B cell (primary cell): ENCODE results near the gene MRPL53. TPM values are rescaled to one million over a fixed set of nuclear protein-coding genes. Genes with fewer than 3 reads are reported as not detected.
A peak's percentile ranks its signal among the peaks of the same experiment; 100 is the strongest.

Source experiments
- ATAC-seq: fragments of 200-7000 bp; cut with Tn5 transposase; one replicate; pipeline ENCODE4 v1.10.0; 2021; ENCODE audit warnings: low read depth, mild to moderate bottlenecking, moderate number of reproducible peaks, moderate library complexity
- CTCF ChIA-PET: fragments of 350-600 bp; sonication (Branson Sonifier 250); formaldehyde crosslinking; loops from one replicate; lab custom pipeline; 2021; ENCODE audit warnings: antibody characterized with exemption, inconsistent platforms; lab: Charles Lee
- POLR2A ChIA-PET: fragments of 350-600 bp; sonication (Branson Sonifier 250); formaldehyde crosslinking; loops from one replicate; lab custom pipeline; 2021; ENCODE audit warnings: antibody characterized with exemption; lab: Charles Lee
- DNase-seq: peaks from one replicate; pipeline ENCODE4 v3.0.0; 2013
- H2AFZ ChIP-seq: 2 replicates; pipeline ENCODE4 v1.6.1; 2012; ENCODE audit warnings: mild to moderate bottlenecking, low read depth, low read length; ENCODE audit not compliant: insufficient read depth, poor library complexity, severe bottlenecking
- H3K27ac ChIP-seq, 2 donors: 1 replicate in 1 of 2; 2 replicates in 1 of 2; pipeline ENCODE4 v1.5.1; 2012 to 2013; ENCODE audit warnings: low read length in 2 of 2, mild to moderate bottlenecking in 2 of 2, moderate library complexity in 1 of 2
- H3K27me3 ChIP-seq, 4 experiments: fragments of 200-600 bp in 1 of 4; sonication (generic) in 1 of 4; replicated peaks in 1 of 4; 1 replicate in 2 of 4; 2 replicates in 2 of 4; pipeline versions ENCODE4 v1.6.1 to v1.7.0; 2013 to 2016; ENCODE audit warnings: low read length in 3 of 4, mild to moderate bottlenecking in 2 of 4, mixed read lengths in 1 of 4, moderate library complexity in 1 of 4; ENCODE audit not compliant: insufficient read depth in 4 of 4, control insufficient read depth in 3 of 4; ENCODE audit errors: control extremely low read depth in 1 of 4
- H3K36me3 ChIP-seq, 2 experiments: replicated peaks in 1 of 2; 1 replicate in 1 of 2; 2 replicates in 1 of 2; pipeline versions ENCODE4 v1.6.1 to v1.7.1; 2013; ENCODE audit warnings: low read length in 1 of 2; ENCODE audit not compliant: insufficient read depth in 2 of 2, control insufficient read depth in 1 of 2; ENCODE audit errors: control extremely low read depth in 1 of 2, extremely low read depth in 1 of 2
- H3K4me1 ChIP-seq, 2 donors: fragments of 200-600 bp in 1 of 2; sonication (generic) in 1 of 2; 1 replicate in 1 of 2; 2 replicates in 1 of 2; pipeline versions ENCODE4 v1.5.1 to v1.6.1; 2013 to 2017; ENCODE audit warnings: low read length in 2 of 2; ENCODE audit not compliant: control insufficient read depth in 2 of 2, insufficient read depth in 2 of 2
- H3K4me2 ChIP-seq: replicated peaks from 2 replicates; pipeline ENCODE3; 2012; ENCODE audit warnings: mild to moderate bottlenecking, low read depth, low read length; ENCODE audit not compliant: poor library complexity, severe bottlenecking
- H3K4me3 ChIP-seq, 5 experiments: fragments of 200-600 bp in 1 of 5; sonication (generic) in 1 of 5; 1 replicate in 3 of 5; 2 replicates in 2 of 5; pipeline versions ENCODE4 v1.5.1 to v1.7.0; 2011 to 2016; ENCODE audit warnings: low read length in 4 of 5, mild to moderate bottlenecking in 4 of 5, low read depth in 2 of 5, control low read depth in 1 of 5, moderate library complexity in 1 of 5; ENCODE audit not compliant: insufficient read depth in 1 of 5; ENCODE audit errors: control extremely low read depth in 1 of 5, extremely low read depth in 1 of 5
- H3K79me2 ChIP-seq: fragments of 200-600 bp; sonication (generic); one replicate; pipeline ENCODE4 v1.6.0; 2016; ENCODE audit warnings: low read length; ENCODE audit not compliant: control insufficient read depth, insufficient read depth
- H3K9ac ChIP-seq: fragments of 200-600 bp; sonication (generic); 2 replicates; pipeline ENCODE4 v1.6.1; 2017; ENCODE audit warnings: mild to moderate bottlenecking, low read length, moderate library complexity
- H3K9me3 ChIP-seq, 3 donors: one replicate each; pipeline versions ENCODE4 v1.6.1 to v1.7.1; 2013; ENCODE audit warnings: low read length in 2 of 3; ENCODE audit not compliant: control insufficient read depth in 2 of 3, insufficient read depth in 1 of 3; ENCODE audit errors: control extremely low read depth in 1 of 3
- H4K20me1 ChIP-seq: 2 replicates; pipeline ENCODE4 v1.6.0; 2012; ENCODE audit warnings: mild to moderate bottlenecking, low read length; ENCODE audit not compliant: insufficient read depth, control insufficient read depth, poor library complexity, severe bottlenecking
- H3K27ac Mint-ChIP-seq: one replicate; pipeline ENCODE4 v1.8.0; 2021; ENCODE audit warnings: mixed read lengths
- H3K27me3 Mint-ChIP-seq: one replicate; pipeline ENCODE4 v1.8.0; 2021; ENCODE audit warnings: mixed read lengths
- H3K4me1 Mint-ChIP-seq: one replicate; pipeline ENCODE4 v1.8.0; 2021; ENCODE audit warnings: mixed read lengths
- H3K4me3 Mint-ChIP-seq: one replicate; pipeline ENCODE4 v1.8.0; 2021; ENCODE audit warnings: mixed read lengths
- H3K9me3 Mint-ChIP-seq: one replicate; pipeline ENCODE4 v1.8.0; 2022; ENCODE audit warnings: mixed read lengths; ENCODE audit not compliant: insufficient read depth
- EZH2 ChIP-seq: IDR thresholded peaks from 2 replicates; pipeline ENCODE4 v1.6.1; 2012; ENCODE audit warnings: borderline replicate concordance, low read depth, mild to moderate bottlenecking, moderate library complexity, low read length; ENCODE audit not compliant: insufficient read depth, poor library complexity, severe bottlenecking
- WGBS: methylation state at CpG from one replicate; pipeline ENCODE4 v1.1.5; 2013; ENCODE audit warnings: missing lambda C conversion rate; ENCODE audit not compliant: insufficient coverage; 5-methylcytosine and 5-hydroxymethylcytosine counted together
- intact Hi-C: fragments of 100-400 bp; cut with micrococcal nuclease; formaldehyde crosslinking; loops from one replicate; pipeline ENCODE4 v1.10.0; 2022
- polyA plus RNA-seq: library from polyadenylated mRNA; depleted of rRNA; stranded (reverse); fragments of >200 nt; gene quantifications from 2 replicates; pipeline ENCODE4 v1.2.3, GENCODE V29; 2012
- total RNA-seq, 2 donors: library from RNA; stranded (reverse); fragments of 120-200 nt in 1 of 2; gene quantifications; 1 replicate in 1 of 2; 2 replicates in 1 of 2; pipeline versions ENCODE4 v1.2.3 to v1.2.4, GENCODE V29; 2013 to 2022
- TF ChIP-seq, protein P1 (sequence below): fragments of 200-600 bp; IDR thresholded peaks from one replicate; pipeline ENCODE4 v1.8.0; 2022; ENCODE audit warnings: antibody characterized with exemption, mild to moderate bottlenecking

MRPL53 gene
- total and polyA plus RNA-seq, 2 donors (not counting 1 experiment from before 2014, with no cell fraction given), result 59.3 to 70.0 TPM

DNA sequence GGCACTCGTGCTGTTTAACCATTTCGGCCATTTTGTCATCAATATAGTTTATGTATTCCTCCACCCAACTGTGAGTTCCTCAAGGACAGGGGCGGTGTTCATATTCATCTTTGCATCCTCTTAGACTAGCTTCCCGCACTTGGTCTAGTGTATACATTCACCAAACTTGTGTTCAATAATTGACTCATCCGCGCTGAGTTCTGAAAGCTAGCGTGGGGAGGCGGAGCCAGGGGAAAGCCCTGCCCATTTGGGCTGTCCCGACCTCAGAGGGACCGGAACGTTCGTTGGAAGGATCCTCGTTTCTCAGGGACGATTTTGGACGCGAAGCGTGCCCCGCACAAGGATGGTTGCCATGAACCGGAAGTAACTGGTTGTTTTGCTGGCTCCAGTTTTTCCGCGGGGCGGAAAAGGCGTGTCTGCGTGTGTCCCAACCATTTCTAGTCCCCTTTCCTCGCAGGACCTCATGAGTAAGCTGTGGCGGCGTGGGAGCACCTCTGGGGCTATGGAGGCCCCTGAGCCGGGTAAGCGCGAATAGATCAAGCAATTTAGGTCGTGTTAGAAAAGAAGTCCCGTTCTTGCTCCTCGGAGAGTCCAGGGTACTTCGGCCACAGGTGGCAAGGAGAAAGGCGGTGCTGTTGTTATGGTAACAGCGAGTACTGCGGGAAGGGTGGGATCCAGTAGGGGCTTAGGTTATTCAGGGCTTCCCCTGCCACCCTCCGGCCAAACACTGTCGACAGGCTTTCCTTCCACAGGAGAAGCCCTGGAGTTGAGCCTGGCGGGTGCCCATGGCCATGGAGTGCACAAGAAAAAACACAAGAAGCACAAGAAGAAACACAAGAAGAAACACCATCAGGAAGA, 17.6 kb downstream of the MRPL53 start, which contains the start of gene INO80B:
Gene INO80B, plus strand, starts transcription at position 434 of the 858 bp plus-strand sequence. Its CDS starts 30 bp downstream, at position 464.
- DNase-seq, result peak; percentile 99
- Mint-ChIP-seq H3K27me3 (no peaks in the 10 kb centered on the region), H3K4me1 (peaks cover 57% of the 10 kb centered on the region), H3K27ac (peak within 1 kb of the TSS; percentile 93), H3K9me3 (no peaks in the 10 kb centered on the region), H3K4me3 (peak within 1 kb of the TSS; percentile 94)
- no peaks in the 10 kb centered on the region for H3K27me3 ChIP-seq
- peaks cover 5% of the 10 kb centered on the region for H4K20me1 ChIP-seq
- H3K4me3 ChIP-seq, result peak within 1 kb of the TSS; percentile 63 to 88 (median 77)
- H2AFZ ChIP-seq, result peak within 1 kb of the TSS; percentile 67
- intact Hi-C loops, result loop anchor here (1.0 to 5.0 kb wide), 8 partner anchors 15 to 278 kb away; partner anchors contain the start of genes AUP1, C2orf81, HTRA2 and MOB1A
- H3K36me3 ChIP-seq, result peaks cover 0 to 4% of the 10 kb centered on the region in 2 experiments
- ChIA-PET POLR2A (interaction anchor here (0.5 to 6.0 kb wide), 11 partner anchors 11 to 1221 kb away, joined by 3 to 56 read pairs (median 3); partner anchors contain the start of genes AUP1, CCDC142, CCT7 and HTRA2), CTCF (interaction anchor here (0.5 to 5.7 kb wide), 14 partner anchors 10 to 631 kb away, joined by 3 to 54 read pairs (median 4); partner anchors contain the start of genes C2orf81, CCDC142, MOGS and MRPL53)
- peak within 1 kb of the TSS; percentile 70 for H3K9ac ChIP-seq
- peaks cover 33 to 48% of the 10 kb centered on the region in 2 donors for H3K4me1 ChIP-seq
- peak within 1 kb of the TSS; percentile 17 to 97 for H3K27ac ChIP-seq
- H3K79me2 ChIP-seq, result peaks cover 22% of the 10 kb centered on the region
- under 1% methylated on average over 36 of the region's 40 CpGs for WGBS
- peak within 1 kb of the TSS; percentile 96 for H3K4me2 ChIP-seq
- no peaks in the 10 kb centered on the region for H3K9me3 ChIP-seq
- no peak for TF ChIP-seq EZH2
- TF ChIP-seq, protein P1, sequence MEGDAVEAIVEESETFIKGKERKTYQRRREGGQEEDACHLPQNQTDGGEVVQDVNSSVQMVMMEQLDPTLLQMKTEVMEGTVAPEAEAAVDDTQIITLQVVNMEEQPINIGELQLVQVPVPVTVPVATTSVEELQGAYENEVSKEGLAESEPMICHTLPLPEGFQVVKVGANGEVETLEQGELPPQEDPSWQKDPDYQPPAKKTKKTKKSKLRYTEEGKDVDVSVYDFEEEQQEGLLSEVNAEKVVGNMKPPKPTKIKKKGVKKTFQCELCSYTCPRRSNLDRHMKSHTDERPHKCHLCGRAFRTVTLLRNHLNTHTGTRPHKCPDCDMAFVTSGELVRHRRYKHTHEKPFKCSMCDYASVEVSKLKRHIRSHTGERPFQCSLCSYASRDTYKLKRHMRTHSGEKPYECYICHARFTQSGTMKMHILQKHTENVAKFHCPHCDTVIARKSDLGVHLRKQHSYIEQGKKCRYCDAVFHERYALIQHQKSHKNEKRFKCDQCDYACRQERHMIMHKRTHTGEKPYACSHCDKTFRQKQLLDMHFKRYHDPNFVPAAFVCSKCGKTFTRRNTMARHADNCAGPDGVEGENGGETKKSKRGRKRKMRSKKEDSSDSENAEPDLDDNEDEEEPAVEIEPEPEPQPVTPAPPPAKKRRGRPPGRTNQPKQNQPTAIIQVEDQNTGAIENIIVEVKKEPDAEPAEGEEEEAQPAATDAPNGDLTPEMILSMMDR, result no peak
- ATAC-seq, result peak; percentile 47
